T47D (cell line): ENCODE measurements around the gene ITPKB.
"Not testable (repeated sequence)": the region's sequence is repeated elsewhere in the genome, so short reads cannot be mapped to it uniquely, and the experiment has no call there.

Experiments
- DNase-seq, 2 experiments: peaks; one replicate each; pipeline versions ENCODE4 v3.0.0 to v3.0.0-alpha.2; 2011 to 2012; ENCODE audit warnings: low read depth in 1 of 2, low spot score in 1 of 2
- JUND ChIP-seq: IDR thresholded peaks from 2 replicates; pipeline ENCODE4 v1.6.1; 2012; ENCODE audit warnings: low read depth
- in situ Hi-C: cut with HindIII; loops from 2 replicates; pipeline ENCODE4 v1.10.0; 2016; ENCODE audit warnings: low sequenced_read_pairs, low pct_unique_long_range_greater_than_20kb

Gene ITPKB

GRCh38 chr1:226733876-226734275, 5.2 kb downstream of the ITPKB start:
- DNase-seq = no peak
- no peak for TF ChIP-seq JUND
- in situ Hi-C loops = no loop called here

- in situ Hi-C loops = no loop called here
- DNase-seq = no peak
- no peak for TF ChIP-seq JUND
Measured at GRCh38 chr1:226733304-226733703, 5.8 kb downstream of the ITPKB start.

GRCh38 chr1:226732856-226733291, 6.2 kb downstream of the ITPKB start:
- in situ Hi-C loops = no loop called here
- DNase-seq = no peak
- TF ChIP-seq JUND = no peak

- in situ Hi-C loops = no loop called here
- no peak for DNase-seq
- TF ChIP-seq JUND = no peak
Measured at GRCh38 chr1:226731257-226731893, 7.7 kb downstream of the ITPKB start.

GRCh38 chr1:226730836-226731235, 8.2 kb downstream of the ITPKB start:
- DNase-seq = no peak
- in situ Hi-C loops = no loop called here
- no peak for TF ChIP-seq JUND

- in situ Hi-C loops = no loop called here
- no peak for DNase-seq
- no peak for TF ChIP-seq JUND
Measured at GRCh38 chr1:226730071-226730470, 9.0 kb downstream of the ITPKB start.

- in situ Hi-C loops = no loop called here
- no peak for TF ChIP-seq JUND
- DNase-seq = no peak
Measured at GRCh38 chr1:226728448-226728847, 10.6 kb downstream of the ITPKB start.

- TF ChIP-seq JUND = no peak
- in situ Hi-C loops = no loop called here
- DNase-seq = no peak
Measured at GRCh38 chr1:226725897-226726267, 13.2 kb downstream of the ITPKB start.

- TF ChIP-seq JUND = no peak
- DNase-seq = peak; percentile 58 to 61
- in situ Hi-C loops = no loop called here
Measured at GRCh38 chr1:226723657-226724532, 15.2 kb downstream of the ITPKB start.

- in situ Hi-C loops = no loop called here
- no peak for TF ChIP-seq JUND
Measured at GRCh38 chr1:226722901-226723656, 16.0 kb downstream of the ITPKB start.

GRCh38 chr1:226722240-226722900, 16.7 kb downstream of the ITPKB start:
- no peak for DNase-seq
- in situ Hi-C loops = no loop called here
- no peak for TF ChIP-seq JUND

More at GRCh38 chr1:226722901-226723656, 16.0 kb downstream of the ITPKB start:
- DNase-seq = no peak

GRCh38 chr1:226720574-226720973, 18.5 kb downstream of the ITPKB start:
- in situ Hi-C loops, DNase-seq: not testable (repeated sequence)
